T-helper 1 cell (primary cell): ENCODE results near the gene SAXO1.
"Not testable (repeated sequence)": the region's sequence is repeated elsewhere in the genome, so short reads cannot be mapped to it uniquely, and the experiment has no call there.

ENCODE experiments used
- DNase-seq, 5 donors: peaks; one replicate each; pipeline ENCODE4 v3.0.0-alpha.2; 2012 to 2020

SAXO1 gene

DNA sequence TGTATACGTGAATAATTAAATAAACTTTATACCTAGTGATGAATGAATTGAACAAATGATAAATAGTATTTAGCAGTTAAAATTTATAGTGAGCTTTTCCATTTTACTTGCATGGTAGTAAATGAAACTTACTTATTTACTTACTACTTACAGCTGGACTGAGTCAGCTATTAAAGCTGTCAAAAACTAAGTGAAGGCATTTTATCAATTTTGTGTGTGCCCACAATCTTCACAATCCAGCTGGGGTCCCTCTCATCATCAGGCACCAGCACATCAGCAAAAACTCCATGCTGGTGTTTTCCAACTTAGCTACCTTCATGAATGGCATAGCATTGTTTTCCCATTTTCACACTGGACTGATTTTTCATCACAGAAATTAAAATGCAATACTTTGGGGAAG, 81.1 kb downstream of the SAXO1 start:
- DNase-seq: no peak

DNA sequence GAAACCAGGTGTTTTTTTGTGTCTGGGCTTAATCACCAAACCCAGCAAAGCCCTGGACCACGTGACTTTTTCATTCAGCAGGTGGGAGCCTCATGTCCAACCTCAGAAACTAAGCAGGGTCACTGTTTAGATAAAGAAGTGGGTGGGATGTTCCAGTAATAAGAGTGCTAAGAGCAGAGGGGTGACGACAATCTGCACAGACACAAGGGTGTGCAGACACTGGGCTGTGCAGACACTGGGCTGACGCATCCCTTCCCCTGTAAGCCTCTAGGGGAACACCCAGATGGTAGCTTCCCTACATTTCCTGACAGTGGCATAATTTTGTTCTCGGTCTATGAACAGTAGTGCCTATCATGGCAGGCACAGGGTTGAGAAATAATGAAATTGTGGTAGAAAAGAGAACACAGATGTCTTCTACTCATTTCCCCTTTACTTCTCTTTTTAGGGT, 85.1 kb downstream of the SAXO1 start:
- DNase-seq: no peak

DNA sequence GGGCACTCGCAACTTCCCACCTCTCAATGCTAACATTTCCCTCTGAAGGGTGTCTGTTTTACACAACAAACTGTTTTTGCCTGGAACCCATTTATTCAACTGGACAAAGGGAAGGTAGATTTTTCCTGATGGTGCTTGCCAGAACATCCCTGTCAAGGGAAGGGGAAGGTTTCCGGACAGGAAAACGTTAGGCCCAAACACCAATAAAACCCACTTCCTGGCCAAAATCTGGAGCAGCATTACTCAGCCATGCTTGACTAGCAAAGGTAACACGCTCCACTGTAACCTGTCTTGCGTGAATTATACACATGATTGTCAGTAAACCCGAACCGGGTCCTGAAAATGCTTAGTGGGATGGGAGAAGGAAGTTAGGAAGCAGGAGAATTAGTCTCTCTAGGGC, 90.2 kb downstream of the SAXO1 start:
- no peak for DNase-seq

DNA sequence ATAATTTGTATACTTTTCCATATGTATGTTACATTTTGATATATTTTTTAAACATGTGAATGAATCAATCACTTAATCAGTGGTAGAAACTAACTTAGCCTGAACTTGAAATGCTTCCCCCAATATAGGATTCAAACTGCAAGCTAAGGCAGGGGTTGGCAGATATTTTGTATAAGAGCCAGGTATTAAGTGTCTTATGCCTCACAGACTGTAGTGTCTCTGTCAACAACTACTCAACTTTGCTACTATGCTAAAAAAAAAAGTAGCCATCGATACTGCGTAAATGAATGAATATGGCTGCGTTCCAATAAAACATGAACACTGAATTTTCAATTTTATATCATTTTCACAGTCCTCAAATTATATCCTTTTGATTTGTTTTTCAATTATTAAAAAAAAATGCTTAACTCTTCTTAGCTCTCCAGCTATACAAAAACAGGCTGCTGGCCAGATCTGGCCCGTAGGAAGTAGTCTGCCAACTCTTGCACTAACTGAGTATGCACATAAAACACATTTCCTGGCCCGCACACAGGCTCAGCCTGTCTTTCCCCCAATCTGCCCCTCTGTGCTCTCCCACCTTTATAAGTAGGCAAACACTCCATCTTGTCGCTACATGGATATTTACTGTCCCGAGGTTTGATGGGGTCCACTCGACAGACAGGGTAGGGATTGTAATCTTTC, 91.8 kb downstream of the SAXO1 start:
- DNase-seq: no peak

DNA sequence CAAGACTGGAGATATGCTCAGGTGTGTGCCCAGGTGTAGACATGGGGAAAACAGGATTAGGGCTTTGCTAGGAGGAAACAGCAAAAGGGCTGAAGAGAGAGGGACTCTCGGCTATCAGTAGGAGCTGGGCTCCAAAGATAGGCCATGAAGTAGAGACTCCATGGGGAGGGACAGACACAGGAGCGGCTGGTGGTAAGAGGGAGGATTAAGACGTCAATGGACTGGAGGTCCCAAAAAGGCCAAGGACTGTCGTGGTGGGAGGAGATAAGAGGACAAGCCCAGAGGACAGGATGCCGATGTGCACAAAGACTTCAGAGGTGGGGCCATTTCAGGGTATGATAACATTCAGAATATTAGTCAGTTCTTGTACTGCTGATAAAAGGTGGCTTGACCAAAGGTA, 93.1 kb downstream of the SAXO1 start:
- no peak for DNase-seq

DNA sequence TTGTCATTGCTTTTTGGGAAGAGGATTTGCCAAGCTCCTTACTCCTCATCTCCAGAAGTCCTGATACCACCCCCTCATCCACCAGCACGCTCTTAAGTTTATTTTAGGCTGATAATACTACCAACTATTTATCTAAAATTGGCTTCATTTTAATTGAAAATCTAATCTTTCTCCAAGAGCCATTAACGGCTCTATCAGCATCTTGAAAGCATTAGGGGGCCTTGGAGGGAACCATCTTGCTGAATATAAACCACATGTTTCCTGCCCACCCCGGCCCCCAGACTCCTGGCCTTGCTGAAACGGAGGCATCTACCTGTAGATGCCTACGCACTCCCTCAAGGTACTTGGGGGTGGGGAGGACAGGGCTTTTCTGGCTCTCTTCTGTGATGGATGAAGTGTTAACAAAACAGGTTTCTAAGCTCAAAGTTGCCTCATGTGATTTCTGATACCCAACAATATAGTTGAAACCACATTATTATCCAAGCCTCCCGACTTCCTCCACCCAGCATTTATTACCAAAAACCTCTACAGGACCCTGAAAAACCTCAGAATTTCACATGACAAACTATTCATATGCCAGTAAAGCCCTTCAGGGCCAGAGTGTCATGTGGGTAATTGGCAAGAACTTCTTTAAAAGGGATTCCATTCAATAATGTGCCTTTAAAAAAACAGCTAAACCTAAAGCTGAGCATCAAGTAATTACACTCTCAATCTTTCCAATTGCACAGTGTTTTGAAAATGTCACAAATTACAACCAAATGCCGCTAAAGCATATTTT, 96.7 kb downstream of the SAXO1 start:
- DNase-seq: no peak

DNA sequence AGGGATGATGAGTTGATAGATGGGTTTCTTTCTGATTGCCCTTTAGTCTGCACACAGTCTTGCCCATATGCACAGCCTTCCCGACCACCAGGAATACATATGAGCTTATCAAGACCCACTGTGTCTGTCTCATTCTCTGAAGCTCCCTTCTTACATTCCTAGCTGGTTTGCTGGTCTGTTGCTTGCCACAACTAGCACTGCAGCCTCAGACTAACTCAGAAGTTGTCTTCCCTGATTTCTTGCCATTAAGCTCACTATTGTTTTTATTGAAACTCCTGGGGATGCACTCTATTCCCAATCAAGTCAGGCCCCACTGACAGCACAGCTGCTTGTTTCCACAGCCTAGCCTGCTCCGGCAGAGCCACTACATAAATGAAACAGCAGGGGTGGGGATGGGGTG, 97.5 kb downstream of the SAXO1 start:
- DNase-seq: no peak

DNA sequence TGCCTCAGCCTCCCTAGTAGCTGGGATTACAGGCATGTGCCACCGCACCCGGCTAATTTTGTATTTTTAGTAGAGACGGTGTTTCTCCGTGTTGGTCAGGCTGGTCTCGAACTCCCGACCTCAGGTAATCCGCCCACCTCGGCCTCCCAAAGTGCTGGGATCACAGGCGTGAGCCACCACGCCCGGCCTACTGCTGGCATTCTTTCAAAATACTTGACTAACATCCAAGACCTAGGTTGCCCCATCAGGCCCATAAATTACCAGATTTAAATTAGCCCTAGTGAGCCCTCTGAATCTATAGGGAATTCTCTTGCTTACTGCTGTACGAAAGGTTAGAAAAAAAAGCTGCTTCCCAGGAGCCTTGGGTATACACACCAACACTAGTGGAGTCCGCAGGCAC, 102.4 kb downstream of the SAXO1 start:
- not testable (repeated sequence) for DNase-seq

DNA sequence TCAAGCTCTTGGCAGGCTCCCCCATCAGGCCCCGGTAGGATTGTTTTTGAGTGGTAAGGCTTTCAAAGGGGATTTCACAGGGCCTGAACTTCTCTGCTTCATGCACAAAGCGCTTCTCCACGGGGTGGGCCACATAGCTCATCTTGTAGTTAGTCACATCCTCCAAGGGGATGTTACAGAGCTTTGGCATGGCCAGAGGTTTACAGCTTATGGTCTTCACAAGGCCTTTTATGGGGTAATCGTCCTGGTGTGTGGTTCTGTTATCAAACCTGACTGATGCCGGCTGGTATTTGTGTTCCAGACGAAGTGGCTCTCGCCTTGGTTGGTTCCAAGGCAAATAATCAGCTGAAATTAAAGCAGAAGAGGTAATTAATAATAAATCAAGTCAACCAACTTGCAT, 104.3 kb downstream of the SAXO1 start:
- no peak for DNase-seq

DNA sequence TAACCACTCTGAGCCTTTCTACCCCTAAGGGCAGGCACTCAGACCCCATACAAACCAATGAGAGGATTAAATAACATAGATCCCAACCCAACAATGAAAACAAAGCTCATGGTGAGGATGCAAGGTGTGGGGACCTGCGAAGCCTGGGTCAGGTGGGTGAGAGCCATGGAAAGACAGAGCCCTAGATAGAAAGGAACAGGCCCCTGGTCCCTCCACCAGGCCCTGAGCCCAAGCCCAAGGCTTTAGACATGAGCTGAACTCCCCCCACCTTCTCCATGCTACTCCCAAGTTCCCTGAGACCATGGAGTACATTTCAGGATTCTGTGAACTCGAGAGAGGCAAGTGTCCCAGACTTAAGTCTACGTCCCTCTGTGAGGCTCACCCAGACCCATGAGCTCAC, 106.5 kb downstream of the SAXO1 start:
- DNase-seq: no peak

DNA sequence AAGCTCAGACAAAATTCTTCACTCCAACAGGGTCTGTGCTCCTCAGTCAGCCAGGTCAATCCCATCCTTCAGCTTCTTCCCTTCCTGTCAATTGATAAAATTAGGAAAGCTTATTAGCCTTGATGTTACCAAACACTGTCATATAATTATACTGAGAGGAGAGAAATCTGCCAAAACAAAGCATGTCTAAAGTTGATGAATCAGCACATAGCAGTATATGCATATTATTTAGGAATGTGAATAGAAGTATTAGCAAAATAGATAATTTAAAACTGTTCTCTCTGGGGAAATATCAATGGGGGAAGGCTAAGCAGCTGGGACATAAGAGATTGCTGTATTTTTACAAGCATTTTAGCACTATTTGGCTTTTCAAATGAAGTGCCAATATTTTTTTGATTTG, 107.1 kb downstream of the SAXO1 start:
- no peak for DNase-seq

DNA sequence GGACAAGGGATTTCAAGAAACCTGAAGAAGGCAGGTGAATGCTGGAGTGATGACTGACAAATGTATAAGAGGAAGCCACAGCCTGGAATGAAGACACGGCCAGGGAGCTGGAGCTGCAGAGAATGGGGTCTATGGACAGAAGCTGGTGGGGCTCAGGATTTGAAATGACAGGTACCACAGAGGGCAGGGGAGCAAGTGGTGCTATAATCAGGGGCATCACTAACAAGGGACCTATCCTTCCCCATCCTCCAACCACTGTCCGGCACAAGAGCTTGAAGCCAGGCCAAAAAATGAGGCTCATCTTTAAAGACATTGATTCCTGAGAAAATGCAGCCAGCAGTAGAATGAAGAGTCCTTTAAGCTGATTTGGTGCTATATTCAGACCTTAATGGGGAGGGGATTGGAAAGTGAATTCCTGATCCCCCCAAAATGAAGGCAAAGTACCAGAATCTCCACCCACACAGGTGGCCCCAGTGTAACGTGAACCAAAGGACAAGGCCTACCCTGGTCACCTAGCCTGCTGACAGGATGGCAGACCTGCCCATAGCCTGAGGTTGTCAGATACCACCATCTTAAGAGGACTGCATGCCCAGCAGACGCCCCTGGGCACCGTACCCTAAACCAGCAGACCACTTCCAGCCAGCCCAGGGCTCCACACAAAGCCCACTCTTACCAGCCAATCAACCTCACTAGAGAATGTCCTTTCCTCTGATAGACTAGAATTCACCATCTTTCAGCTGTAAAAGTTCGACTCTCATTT, 109.2 kb downstream of the SAXO1 start:
- DNase-seq: no peak

DNA sequence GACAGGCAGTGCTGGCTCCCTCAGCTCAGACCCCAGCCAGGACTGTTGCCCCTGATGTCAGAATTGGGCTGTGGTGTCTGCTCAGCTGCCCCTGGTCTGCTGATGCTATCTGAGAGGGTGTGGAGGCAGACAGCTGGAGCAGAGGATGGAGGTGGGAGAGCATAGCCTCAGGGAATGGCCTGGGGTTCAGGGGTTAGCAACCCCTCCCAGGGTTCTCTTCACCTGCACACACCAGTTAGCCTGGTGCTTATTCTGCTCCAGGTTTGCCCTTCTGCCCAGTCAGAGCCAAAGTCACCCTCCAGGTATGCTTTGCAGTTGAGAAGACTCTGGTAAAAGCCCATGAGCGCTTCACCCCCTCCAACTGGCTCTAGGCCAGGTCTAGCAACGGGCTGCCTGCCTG, 109.8 kb downstream of the SAXO1 start:
- DNase-seq: no peak

DNA sequence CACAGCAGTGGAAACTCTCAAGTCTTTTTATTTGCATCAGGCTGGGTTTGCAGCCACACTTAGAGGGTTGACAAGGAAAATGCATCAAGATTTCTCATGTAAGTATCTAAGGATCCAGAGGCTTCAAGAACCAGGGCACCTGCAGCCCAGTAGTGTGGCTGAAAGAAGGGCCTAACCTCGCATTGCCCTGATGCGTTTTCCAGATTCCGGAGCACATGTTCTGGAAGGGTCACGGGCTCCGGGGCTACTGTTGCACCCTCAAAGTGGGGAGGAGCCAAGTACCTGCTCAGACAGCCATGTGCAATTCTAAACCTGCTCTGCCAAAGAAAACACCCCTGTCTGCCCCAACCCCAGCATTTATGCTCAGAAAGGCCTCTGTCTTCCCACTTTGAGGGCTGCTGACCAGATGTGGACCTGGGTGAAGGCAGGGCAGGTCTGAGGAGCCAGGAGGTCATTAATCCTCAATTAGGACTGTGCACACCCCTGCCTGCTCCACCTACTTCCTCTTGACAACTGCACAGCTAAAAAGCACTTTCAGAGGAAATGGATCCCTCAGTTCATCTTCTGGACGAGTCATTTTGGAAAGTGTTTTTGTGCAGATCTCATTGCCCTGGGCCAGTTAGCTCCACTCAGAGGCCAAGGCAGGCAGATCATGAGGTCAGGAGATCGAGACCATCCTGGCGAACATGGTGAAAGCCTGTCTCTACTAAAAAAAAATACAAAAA, 110.7 kb downstream of the SAXO1 start:
- no peak for DNase-seq

DNA sequence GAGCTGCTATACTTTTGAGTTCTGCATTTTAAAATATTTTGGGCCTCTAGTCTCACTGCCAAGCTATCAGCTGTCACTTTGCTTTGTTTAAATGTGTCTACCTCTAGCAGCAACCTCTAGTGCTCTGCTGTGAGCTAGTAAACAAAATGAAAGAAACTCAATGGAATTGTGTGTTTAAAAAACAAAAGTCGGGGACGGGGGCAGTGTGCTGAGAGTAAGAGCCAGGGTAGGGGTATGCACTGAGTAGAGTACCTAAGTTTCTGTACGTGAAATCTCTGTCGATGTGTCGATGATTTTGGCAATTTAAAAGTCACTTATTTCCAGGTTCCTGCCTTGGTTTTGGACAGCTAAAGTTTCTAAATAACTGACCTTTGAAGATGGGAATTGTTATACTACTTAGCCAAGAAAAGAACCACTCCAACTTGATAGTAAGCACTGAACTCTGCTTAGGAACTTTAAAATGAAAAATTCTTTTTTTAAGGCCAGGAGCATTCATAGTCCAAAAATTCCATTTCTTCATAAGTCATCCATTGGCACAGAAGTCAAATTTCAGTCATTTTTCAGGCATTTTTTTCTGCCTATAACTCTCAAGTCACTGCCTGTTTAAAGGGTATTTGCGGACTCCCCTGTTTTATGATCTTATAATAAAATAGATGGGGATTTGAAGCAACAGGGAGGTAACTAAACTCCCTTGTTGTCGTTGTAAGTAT, 111.5 kb downstream of the SAXO1 start:
- DNase-seq: no peak

DNA sequence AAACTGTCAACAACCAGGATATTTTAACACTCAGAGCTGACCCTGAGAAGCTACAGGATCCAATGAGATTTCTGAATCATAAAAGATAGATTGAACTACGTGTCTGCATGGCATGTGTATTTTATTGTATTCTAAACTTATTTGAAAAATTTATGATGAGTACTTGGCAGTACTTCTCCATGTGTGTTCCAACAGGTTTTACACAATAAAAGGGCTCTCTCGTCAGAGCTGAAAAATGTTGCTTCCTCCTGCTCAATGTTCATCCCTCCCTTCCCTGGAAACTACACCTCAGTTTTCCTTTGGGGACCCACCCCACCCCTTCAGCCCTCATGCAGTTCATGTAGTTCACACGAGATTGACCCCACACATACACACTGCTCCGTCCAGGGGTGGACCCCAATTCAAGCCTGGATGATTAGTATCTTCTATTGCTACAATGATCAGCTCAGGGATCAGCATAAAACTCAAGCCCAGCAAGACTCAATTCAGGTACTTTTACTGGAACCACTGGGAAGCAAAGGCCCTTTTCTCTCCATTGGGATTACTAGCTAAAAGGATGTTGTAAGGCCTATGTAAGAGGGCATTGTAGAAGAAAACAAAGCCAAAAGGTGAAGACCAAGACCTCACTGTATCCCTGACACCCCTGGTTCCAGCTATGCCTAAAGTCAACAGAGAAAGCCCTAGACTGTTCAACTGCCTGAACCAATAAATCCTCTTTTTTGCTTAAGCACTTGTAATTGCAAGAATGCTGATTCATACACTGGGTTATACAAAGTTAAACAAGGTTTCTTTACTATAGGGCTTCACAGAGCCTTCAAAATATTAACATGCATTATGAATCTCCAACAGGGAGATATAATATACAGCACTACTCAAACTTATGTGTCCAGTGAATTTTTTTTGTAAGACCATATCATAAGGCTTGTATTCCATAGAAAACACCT, 112.6 kb downstream of the SAXO1 start:
- DNase-seq: no peak

DNA sequence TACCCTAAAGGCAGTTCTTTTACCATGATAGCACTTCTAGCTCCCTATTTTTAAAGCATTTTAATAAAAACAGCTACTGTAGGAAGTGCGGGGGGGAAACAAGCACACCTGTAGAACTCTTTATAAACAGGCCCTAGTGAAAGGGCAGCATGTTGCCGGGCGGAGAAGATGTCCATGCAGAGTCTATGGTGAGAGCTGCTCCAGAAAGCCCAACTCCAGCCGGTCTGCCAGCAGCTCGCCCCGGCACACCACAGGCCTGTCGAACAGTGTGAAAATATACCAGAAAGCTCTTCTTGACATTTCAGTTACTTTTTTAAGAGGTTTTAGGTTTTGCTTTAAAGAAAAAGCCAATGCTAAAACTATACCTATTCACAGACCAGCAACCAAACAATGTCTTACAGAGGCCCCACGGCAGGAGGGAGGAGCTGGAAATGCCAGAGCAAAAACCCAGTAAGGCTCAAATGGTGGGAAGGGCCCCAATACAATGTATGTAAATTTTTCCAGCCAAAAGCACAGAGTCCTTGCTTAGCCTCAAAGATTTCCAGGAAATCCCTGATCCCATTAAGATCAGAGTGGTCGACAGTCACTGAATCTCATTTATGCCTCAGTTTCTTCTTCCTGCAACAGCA, 121.2 kb downstream of the SAXO1 start:
- DNase-seq: no peak

DNA sequence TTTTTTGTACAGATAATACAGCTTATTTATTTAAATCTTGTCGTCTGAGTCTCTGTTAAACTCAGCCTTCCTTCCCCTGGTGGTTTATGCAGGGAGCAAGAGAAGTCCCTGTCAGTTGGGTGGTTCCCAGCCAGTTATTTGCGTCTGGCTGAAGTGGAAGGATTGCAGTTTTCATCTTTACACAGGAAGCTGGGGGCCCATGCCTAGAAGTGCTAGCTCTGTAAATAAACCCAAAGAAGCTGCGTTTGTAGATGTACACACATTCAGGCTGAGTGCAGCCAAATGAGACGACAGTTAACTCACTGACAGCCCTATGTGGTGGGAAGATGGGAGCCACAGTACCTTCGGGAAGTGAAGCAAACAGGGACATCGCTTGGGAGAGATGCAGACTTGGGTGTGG, 122.1 kb downstream of the SAXO1 start:
- DNase-seq: no peak

DNA sequence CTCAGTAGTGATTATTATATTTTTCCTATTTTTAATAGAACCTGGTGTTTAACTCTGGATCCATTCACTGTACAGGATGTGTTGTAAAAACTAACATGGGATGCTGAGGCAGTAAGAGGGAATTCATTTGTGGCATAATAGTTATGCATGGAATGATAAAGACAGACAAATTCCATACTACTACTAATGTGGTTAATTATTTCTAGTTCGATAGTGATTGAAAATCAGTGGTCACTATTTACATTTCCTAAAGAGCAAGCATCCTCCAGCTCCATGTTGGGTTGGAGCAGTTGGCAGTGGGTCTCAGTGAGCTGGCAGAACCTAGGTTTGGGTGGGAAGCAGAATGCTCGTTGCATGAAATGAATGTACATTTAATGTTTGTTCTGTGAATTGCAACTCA, 122.6 kb downstream of the SAXO1 start:
- DNase-seq: no peak

DNA sequence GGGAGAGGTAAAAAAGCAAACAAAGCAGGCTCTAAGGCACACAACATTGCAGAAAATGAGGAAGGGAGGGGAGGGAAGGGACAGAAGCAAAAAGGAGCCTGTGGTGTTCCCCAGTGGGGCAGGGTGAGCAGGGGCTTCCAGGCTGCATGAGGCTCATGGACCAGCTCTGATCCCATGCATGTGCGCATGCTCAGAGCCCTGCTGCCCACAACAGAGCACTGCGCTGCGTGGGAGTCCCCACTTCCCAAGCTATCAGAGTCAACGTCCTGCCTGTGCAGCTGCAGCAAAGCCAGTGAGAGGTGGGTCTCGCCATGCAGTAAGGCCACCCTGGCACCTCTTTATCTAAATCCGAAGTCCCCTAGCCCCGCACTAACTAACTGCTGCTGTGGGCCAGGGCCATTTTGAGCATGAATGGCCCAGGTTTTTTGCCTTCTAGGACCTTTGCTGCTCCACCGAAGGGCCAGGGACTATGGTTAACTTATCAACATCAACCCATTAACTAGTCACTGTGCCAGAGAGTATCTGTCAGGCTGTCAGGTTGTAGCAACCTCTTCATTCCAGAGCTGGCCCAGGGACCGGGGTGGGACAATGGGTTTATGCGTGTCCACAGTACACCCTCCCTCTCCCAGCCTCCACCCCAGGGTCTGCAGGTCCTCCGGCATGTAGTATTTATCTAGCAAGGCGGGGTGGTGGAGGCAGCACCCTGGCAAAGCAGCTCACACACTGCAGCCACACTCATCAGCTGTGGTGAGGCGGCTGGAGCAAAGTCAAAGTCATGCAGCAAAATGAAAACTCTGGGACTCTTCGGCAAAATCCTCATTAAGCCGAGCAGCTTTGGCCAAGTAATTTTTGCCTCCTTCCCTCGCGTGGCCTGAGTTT, 123.6 kb downstream of the SAXO1 start:
- no peak for DNase-seq
